Lung (tissue), 12 donors: ENCODE results near the gene CACNA1C. TPM values are rescaled to one million over a fixed set of nuclear protein-coding genes. Genes with fewer than 3 reads are reported as not detected.

ENCODE experiments used
- ATAC-seq: fragments of 200-7000 bp; cut with Tn5 transposase; one replicate; pipeline ENCODE4 v1.9.1; 2020; ENCODE audit warnings: moderate number of reproducible peaks; ENCODE audit not compliant: insufficient read depth, low FRiP score
- DNase-seq, 3 donors: peaks; one replicate each; pipeline ENCODE4 v3.0.0-alpha.2; 2013 to 2017
- H3K27ac ChIP-seq, 2 donors: one replicate each; pipeline ENCODE4 v1.5.1; 2013; ENCODE audit warnings: mild to moderate bottlenecking in 2 of 2, moderate library complexity in 2 of 2, control low read depth in 1 of 2, inconsistent platforms in 1 of 2, low read depth in 1 of 2, low read length in 1 of 2
- H3K27me3 ChIP-seq, 3 donors: one replicate each; pipeline ENCODE4 v1.5.1; 2013; ENCODE audit warnings: low read length in 2 of 3; ENCODE audit not compliant: control insufficient read depth in 3 of 3, insufficient read depth in 3 of 3
- H3K36me3 ChIP-seq, 4 donors: one replicate each; pipeline ENCODE4 v1.5.1; 2013; ENCODE audit warnings: low read length in 4 of 4, mild to moderate bottlenecking in 1 of 4, moderate library complexity in 1 of 4; ENCODE audit not compliant: control insufficient read depth in 4 of 4, insufficient read depth in 4 of 4
- H3K4me1 ChIP-seq, 5 donors: one replicate each; pipeline ENCODE4 v1.5.1; 2013; ENCODE audit warnings: low read length in 5 of 5, mild to moderate bottlenecking in 2 of 5, moderate library complexity in 1 of 5; ENCODE audit not compliant: control insufficient read depth in 5 of 5, insufficient read depth in 5 of 5
- H3K4me3 ChIP-seq: one replicate; pipeline ENCODE4 v1.5.1; 2013; ENCODE audit warnings: mild to moderate bottlenecking, control low read depth, moderate library complexity
- H3K9ac ChIP-seq, 2 donors: one replicate each; pipeline ENCODE4 v1.5.1; 2013; ENCODE audit warnings: low read length in 2 of 2, control low read depth in 1 of 2; ENCODE audit not compliant: insufficient read depth in 1 of 2
- H3K9me3 ChIP-seq, 4 donors: one replicate each; pipeline ENCODE4 v1.5.1; 2013; ENCODE audit warnings: low read length in 3 of 4, mild to moderate bottlenecking in 1 of 4, moderate library complexity in 1 of 4; ENCODE audit not compliant: control insufficient read depth in 4 of 4, insufficient read depth in 3 of 4
- CTCF ChIP-seq: IDR thresholded peaks from 2 replicates; pipeline ENCODE4 v1.5.1; 2012; ENCODE audit warnings: mild to moderate bottlenecking; ENCODE audit errors: control extremely low read depth, extremely low read depth
- WGBS, 2 donors: extraction: QIAGEN DNeasy Blood & Tissue Kit; methylation state at CpG; one replicate each; pipeline ENCODE4 v1.1.7; 2013; 5-methylcytosine and 5-hydroxymethylcytosine counted together
- polyA plus RNA-seq, 2 donors: library from polyadenylated mRNA; stranded (reverse); fragments of 200-250 nt; gene quantifications; one replicate each; pipeline ENCODE4 v1.2.1, GENCODE V29; 2013
- total RNA-seq, 2 donors: library from RNA; depleted of rRNA in 1 of 2; stranded (reverse); fragments of >200 nt in 1 of 2; gene quantifications; one replicate each; pipeline ENCODE4 v1.2.1, GENCODE V29; 2014 to 2021
- donor health status: control.
- donor health status: control.
- donor health status: Bipolar disorder and iron deficiency.
- donor health status: healthy.
- donor health status: DM: yes; HTN: yes; CAD: no.

The CACNA1C gene
- total and polyA plus RNA-seq, 4 donors: 3.2 to 17.5 (median 7.5) TPM

GRCh38 chr12:2382370-2383155 lies 329.8 kb downstream of the CACNA1C start:
- 71 to 80% methylated on average over 5 of the region's 5 CpGs for WGBS, 2 donors
- Histone ChIP-seq H3K4me3 (no peak overlapping the region), H3K27ac (peak overlapping the region; percentile 15 to 22), H3K9ac (no peak overlapping the region), H3K27me3 (no peaks in the 10 kb centered on the region), H3K9me3 (no peaks in the 10 kb centered on the region), H3K36me3 (no peaks in the 10 kb centered on the region), H3K4me1 (peaks cover 2 to 25% (median 5%) of the 10 kb centered on the region in 5 donors)
- ATAC-seq: no peak
- no peak for TF ChIP-seq CTCF
- peak in 2 of 3 donors; percentile 55 to 64 for DNase-seq

DNA sequence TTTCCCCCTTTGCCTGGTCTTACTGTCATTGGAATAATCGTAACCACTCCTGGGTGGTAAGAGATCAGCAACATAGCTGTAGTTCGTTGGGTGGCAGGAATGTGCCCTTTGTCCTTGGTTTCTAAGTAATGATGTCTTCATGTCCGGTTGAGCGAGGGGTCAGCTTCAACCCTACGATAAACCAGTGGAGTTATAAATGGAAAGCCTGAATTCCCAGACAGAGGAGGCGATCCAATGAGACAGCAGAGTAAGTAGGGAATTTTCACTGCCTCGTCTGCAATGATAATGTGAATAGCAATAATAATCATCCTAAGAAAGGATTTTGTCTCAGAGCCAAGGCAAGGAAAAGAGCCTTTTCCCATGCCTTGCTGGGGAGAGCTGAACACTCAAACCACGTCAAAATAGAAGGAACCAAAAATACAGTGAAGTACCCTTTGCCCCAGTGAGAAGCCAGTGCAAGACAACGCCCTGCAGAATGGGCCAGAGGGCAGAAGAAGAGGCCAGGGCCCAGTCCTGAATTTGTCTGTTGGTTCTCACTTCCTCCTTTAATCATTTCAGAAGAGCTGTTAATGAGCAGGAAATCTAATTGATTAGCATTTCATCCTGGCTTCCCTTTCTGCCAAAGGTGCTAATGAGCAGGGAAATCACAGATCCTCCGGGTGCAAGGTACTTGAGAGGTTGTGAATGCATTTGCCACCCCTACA lies 330.7 kb downstream of the CACNA1C start:
- Histone ChIP-seq H3K27ac (peak overlapping the region in 1 of 2 donors; percentile 20), H3K4me3 (no peak overlapping the region), H3K9me3 (no peaks in the 10 kb centered on the region), H3K4me1 (peaks cover 2 to 20% (median 5%) of the 10 kb centered on the region in 5 donors), H3K27me3 (no peaks in the 10 kb centered on the region), H3K36me3 (no peaks in the 10 kb centered on the region), H3K9ac (no peak overlapping the region)
- DNase-seq: peak in 2 of 3 donors; percentile 12 to 34
- ATAC-seq: no peak
- WGBS, 2 donors: 67 to 78% methylated on average over 10 of the region's 10 CpGs
- TF ChIP-seq CTCF: no peak

GRCh38 chr12:2384029-2384386 lies 331.2 kb downstream of the CACNA1C start:
- DNase-seq (peak in 1 of 3 donors; percentile 2), ATAC-seq (no peak)
- H3K4me3 ChIP-seq: no peak overlapping the region
- no peaks in the 10 kb centered on the region for H3K36me3 ChIP-seq
- H3K9ac ChIP-seq: no peak overlapping the region
- 93 to 96% methylated on average over 6 of the region's 6 CpGs for WGBS, 2 donors
- no peaks in the 10 kb centered on the region for H3K27me3 ChIP-seq
- peak overlapping the region in 1 of 2 donors; percentile 20 for H3K27ac ChIP-seq
- H3K4me1 ChIP-seq: peaks cover 2 to 19% (median 5%) of the 10 kb centered on the region in 5 donors
- H3K9me3 ChIP-seq: no peaks in the 10 kb centered on the region
- TF ChIP-seq CTCF: no peak
